Stomach (tissue), 9 donors: ENCODE data around the gene PDZK1IP1. TPM values are rescaled to one million over a fixed set of nuclear protein-coding genes. Genes with fewer than 3 reads are reported as not detected.
A peak's percentile ranks its signal among the peaks of the same experiment; 100 is the strongest.

Experiments used
- DNase-seq, 2 donors: peaks; one replicate each; pipeline versions ENCODE4 v3.0.0 to v3.0.0-alpha.2; 2013 to 2019
- H3K27ac ChIP-seq, 5 donors: fragments of 200-600 bp in 4 of 5; sonication (generic) in 4 of 5; one replicate each; pipeline ENCODE4 v1.5.1; 2013 to 2019; ENCODE audit warnings: mild to moderate bottlenecking in 1 of 5, moderate library complexity in 1 of 5
- H3K27me3 ChIP-seq, 3 donors: fragments of 200-600 bp; sonication (generic); one replicate each; pipeline ENCODE4 v1.5.1; 2017 to 2019; ENCODE audit warnings: mixed run types in 1 of 3
- H3K36me3 ChIP-seq, 4 donors: fragments of 200-600 bp; sonication (generic); 1 replicate in 3 of 4; 2 replicates in 1 of 4; pipeline ENCODE4 v1.5.1; 2016 to 2019
- H3K4me1 ChIP-seq, 4 donors: fragments of 200-600 bp; sonication (generic); one replicate each; pipeline ENCODE4 v1.5.1; 2016 to 2019
- H3K4me3 ChIP-seq, 4 donors: fragments of 200-600 bp; sonication (generic) in 3 of 4; one replicate each; pipeline ENCODE4 v1.5.1; 2016 to 2019; ENCODE audit warnings: mild to moderate bottlenecking in 1 of 4
- H3K9me3 ChIP-seq, 4 donors: fragments of 200-600 bp; sonication (generic); one replicate each; pipeline ENCODE4 v1.5.1; 2016 to 2019
- EP300 ChIP-seq: sonication (generic); formaldehyde crosslinking; IDR thresholded peaks from one replicate; pipeline ENCODE4 v1.6.1; 2017; ENCODE audit warnings: antibody characterized with exemption
- POLR2A ChIP-seq, 4 donors: fragments of 450-650 bp; IDR thresholded peaks; one replicate each; pipeline ENCODE4 v1.6.1; 2016; ENCODE audit warnings: antibody characterized with exemption in 4 of 4, control low read depth in 2 of 4, mild to moderate bottlenecking in 1 of 4, moderate library complexity in 1 of 4
- POLR2AphosphoS5 ChIP-seq, 3 donors: sonication (generic); formaldehyde crosslinking; IDR thresholded peaks; one replicate each; pipeline ENCODE4 v1.6.1; 2016; ENCODE audit warnings: antibody characterized with exemption in 3 of 3
- WGBS, 5 donors: extraction: QIAGEN DNeasy Blood & Tissue Kit in 3 of 5; methylation state at CpG; one replicate each; pipeline versions ENCODE4 v1.1.5 to v1.1.7; 2013 to 2018; 5-methylcytosine and 5-hydroxymethylcytosine counted together
- intact Hi-C: fragments of 100-400 bp; cut with DNase I; formaldehyde crosslinking; loops from one replicate; pipeline ENCODE4 v1.15.1; 2023; ENCODE audit warnings: low total_unique reads
- polyA plus RNA-seq, 3 donors: library from polyadenylated mRNA; stranded (reverse); fragments of 200-250 nt; gene quantifications; one replicate each; pipeline ENCODE4 v1.2.3, GENCODE V29; 2013
- total RNA-seq, 5 donors: library from RNA; depleted of rRNA; stranded (reverse); fragments of >200 nt; gene quantifications; one replicate each; pipeline versions ENCODE4 v1.1.0 to v1.2.3, GENCODE V29; 2014 to 2016
- TF ChIP-seq, protein P1 (sequence below), 7 experiments: fragments of 450-650 bp in 4 of 7; fragments of 200-600 bp in 3 of 7; sonication (generic) in 3 of 7; IDR thresholded peaks; one replicate each; pipeline ENCODE4 v1.5.1; 2016 to 2019; ENCODE audit warnings: antibody characterized with exemption in 7 of 7, control low read depth in 2 of 7, mild to moderate bottlenecking in 1 of 7
- donor health status: healthy with polysubstance abuse.
- donor health status: Bipolar disorder and iron deficiency.
- donor health status: healthy.

Gene PDZK1IP1
- total and polyA plus RNA-seq, 8 donors: 0.87 to 292 (median 130) TPM; not detected in 1

DNA sequence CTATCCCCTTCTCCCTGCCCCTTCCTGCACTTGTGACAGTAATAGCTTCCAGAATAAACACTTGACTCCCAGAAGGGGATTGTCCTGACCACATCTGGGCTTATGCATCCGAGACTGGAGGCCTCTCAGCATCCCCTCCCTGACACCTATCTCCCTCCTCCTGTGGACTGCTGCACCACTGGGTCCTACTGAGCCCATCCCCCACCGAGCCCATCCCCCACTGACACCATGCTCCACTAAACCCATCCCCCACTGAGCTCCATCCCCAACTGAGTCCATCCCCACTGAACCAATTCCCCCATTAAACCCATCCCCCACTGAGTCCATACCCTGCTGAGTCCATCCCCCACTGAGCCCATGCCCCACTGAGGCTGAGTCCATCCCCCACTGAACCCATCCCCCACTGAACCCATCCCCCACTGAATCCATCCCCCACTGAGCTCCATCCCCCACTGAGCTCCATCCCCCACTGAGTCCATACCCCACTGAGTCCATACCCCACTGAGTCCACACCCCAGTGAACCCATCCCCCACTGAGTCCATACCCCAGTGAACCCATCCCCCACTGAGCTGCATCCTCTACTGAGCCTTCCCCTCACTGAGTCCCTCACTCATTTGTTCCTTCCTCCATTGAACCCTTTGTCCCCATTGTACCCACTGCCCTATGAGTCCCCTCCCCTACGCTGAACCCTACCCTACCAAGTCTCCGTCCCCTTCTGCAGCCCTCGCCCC, 5.6 kb downstream of the PDZK1IP1 start:
- H3K9me3 ChIP-seq: no peaks in the 10 kb centered on the region
- DNase-seq: peak in 1 of 2 donors; percentile 13
- peaks cover 0 to 17% (median 9%) of the 10 kb centered on the region in 3 donors for H3K27me3 ChIP-seq
- peaks cover 16 to 67% (median 28%) of the 10 kb centered on the region in 4 donors for H3K4me1 ChIP-seq
- no peaks in the 10 kb centered on the region for H3K36me3 ChIP-seq
- no peak overlapping the region for H3K4me3 ChIP-seq
- H3K27ac ChIP-seq: no peak overlapping the region
- intact Hi-C loops: loop anchor here (10.0 kb wide), 2 partner anchors 81 to 521 kb away; no protein-coding TSS in a partner anchor
- 76 to 90% (median 85%) methylated on average over 5 of the region's 5 CpGs for WGBS, 5 donors
- no peak for TF ChIP-seq EP300
- TF ChIP-seq, protein P1, sequence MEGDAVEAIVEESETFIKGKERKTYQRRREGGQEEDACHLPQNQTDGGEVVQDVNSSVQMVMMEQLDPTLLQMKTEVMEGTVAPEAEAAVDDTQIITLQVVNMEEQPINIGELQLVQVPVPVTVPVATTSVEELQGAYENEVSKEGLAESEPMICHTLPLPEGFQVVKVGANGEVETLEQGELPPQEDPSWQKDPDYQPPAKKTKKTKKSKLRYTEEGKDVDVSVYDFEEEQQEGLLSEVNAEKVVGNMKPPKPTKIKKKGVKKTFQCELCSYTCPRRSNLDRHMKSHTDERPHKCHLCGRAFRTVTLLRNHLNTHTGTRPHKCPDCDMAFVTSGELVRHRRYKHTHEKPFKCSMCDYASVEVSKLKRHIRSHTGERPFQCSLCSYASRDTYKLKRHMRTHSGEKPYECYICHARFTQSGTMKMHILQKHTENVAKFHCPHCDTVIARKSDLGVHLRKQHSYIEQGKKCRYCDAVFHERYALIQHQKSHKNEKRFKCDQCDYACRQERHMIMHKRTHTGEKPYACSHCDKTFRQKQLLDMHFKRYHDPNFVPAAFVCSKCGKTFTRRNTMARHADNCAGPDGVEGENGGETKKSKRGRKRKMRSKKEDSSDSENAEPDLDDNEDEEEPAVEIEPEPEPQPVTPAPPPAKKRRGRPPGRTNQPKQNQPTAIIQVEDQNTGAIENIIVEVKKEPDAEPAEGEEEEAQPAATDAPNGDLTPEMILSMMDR (IDR thresholded peaks at IDR 0.05): no peak
- TF ChIP-seq POLR2AphosphoS5 (IDR thresholded peaks at IDR 0.05): no peak
- no peak for TF ChIP-seq POLR2A (IDR thresholded peaks at IDR 0.05)

DNA sequence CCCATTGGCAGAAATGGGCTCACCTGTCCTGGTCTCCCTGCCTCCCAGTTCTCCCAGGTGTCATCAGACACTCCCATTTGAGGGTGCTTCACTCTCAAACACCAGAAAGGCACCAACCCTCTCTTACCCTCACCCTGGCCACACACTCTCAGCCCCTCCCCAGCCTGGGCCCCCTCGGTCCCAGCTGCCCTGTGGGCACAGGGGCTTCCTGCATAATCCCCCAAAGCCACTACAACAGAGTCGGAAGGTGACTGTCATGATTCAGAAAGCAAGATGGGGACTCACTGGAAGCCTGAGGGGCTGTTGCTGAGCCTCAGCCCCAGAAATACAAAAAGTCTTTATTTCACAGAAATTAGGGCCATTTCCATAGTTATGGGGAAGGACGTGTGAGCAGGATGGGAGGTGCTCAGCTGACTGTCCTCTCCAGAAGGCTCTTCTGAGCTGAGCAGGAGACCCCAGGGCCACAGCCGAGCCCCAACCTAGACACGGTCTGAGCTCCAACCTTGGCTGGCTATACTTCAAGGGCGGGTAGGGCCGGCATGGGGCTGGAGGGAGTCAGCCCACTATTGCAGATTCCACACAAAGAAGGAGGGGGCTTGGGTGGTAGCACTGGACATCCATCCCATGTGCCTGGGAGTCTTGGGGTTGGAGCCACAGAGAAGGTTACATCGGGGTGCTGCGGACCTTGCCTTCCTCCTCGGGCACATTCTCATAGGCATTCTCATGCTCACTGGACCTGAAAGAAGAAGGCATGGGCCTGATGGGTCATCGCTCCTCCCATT, 6.3 kb downstream of the PDZK1IP1 start:
- Histone ChIP-seq H3K27me3 (peaks cover 0 to 17% (median 9%) of the 10 kb centered on the region in 3 donors), H3K4me3 (no peak overlapping the region), H3K4me1 (peaks cover 16 to 69% (median 30%) of the 10 kb centered on the region in 4 donors), H3K27ac (peak overlapping the region in 3 of 5 donors; percentile 56 to 83 (median 74)), H3K9me3 (no peaks in the 10 kb centered on the region), H3K36me3 (no peaks in the 10 kb centered on the region)
- 76 to 87% (median 83%) methylated on average over 10 to 11 of the region's 11 CpGs for WGBS, 5 donors
- intact Hi-C loops: loop anchor here (10.0 kb wide), 2 partner anchors 81 to 521 kb away; no protein-coding TSS in a partner anchor
- peak in 1 of 2 donors; percentile 23 for DNase-seq
- TF ChIP-seq POLR2AphosphoS5 (IDR thresholded peaks at IDR 0.05): no peak
- no peak for TF ChIP-seq POLR2A (IDR thresholded peaks at IDR 0.05)

DNA sequence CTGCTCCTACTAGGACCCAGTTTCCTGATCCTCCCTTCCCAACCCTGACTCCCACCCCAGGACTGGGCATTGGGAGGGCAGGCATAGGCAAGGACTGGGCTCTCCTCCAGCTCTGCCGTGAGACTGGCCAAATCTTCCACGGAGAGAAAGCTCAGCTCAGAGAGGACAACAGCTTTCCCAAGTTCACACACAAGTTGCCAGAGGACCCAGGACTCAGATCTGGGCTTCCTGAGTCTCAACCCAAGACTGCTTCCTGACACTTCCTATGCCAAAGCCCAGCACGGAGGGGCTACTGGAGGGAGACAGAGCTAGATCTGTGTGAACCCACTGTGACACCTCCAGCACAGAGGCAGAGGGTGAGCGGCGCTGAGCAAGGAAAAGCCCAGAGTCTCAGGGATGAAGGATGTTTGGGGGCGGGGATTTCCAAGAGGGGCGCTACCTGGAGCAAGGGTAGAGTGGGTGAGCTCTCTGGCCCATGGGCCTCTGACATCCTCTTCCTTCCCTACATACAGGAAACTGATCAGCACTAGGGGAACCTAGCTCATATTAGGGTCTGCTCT, 7.1 kb downstream of the PDZK1IP1 start:
- Histone ChIP-seq H3K27ac (peak overlapping the region in 3 of 5 donors; percentile 56 to 83 (median 74)), H3K4me1 (peaks cover 16 to 61% (median 30%) of the 10 kb centered on the region in 4 donors), H3K9me3 (no peaks in the 10 kb centered on the region), H3K36me3 (no peaks in the 10 kb centered on the region), H3K27me3 (peaks cover 0 to 17% (median 9%) of the 10 kb centered on the region in 3 donors), H3K4me3 (no peak overlapping the region)
- WGBS, 5 donors: 52 to 63% (median 56%) methylated on average over 7 of the region's 7 CpGs
- no peak for TF ChIP-seq EP300
- TF ChIP-seq, protein P1 (IDR thresholded peaks at IDR 0.05): no peak
- no peak for TF ChIP-seq POLR2A (IDR thresholded peaks at IDR 0.05)
- TF ChIP-seq POLR2AphosphoS5 (IDR thresholded peaks at IDR 0.05): no peak
- DNase-seq: no peak
- intact Hi-C loops: loop anchor here (10.0 kb wide), 2 partner anchors 82 to 522 kb away; no protein-coding TSS in a partner anchor

DNA sequence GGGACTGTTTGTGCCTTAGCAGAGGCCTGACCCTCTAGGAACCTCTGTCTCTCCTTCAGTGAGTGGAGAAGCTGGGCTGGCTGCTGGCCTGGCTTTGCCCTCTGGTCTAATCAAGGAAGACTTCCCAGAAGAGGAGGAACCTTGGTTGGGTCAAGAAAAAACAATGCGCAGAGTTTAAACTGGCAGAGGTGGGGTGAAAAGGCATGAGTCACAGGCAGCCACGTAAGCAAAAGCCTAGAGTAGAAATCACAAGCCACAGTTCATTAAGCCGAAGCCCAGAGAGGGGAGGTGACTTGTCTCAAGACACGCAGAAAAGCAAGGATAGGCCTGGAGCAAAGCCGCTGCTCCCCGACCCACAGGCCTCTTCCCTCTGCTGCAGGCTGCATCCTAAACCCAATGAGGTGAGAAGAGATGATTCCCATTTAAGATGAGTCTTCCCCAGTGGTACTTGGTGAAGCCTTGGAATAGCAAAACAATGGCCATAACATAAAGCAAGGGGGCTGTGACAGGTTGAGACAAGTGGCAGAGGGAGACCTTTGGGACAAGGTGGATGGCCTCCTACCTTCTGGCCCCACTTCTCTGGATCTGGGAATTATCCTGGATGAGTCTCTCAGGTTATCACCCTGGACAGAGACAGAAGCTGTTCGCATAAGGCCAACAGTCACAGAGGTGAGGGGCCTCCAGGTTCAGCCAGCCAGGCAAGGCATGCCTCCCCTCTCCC, 7.7 kb downstream of the PDZK1IP1 start:
- Histone ChIP-seq H3K9me3 (no peaks in the 10 kb centered on the region), H3K36me3 (no peaks in the 10 kb centered on the region), H3K4me1 (peaks cover 16 to 55% (median 30%) of the 10 kb centered on the region in 4 donors), H3K4me3 (no peak overlapping the region), H3K27ac (peak overlapping the region in 3 of 5 donors; percentile 56 to 83 (median 74)), H3K27me3 (peaks cover 0 to 17% (median 9%) of the 10 kb centered on the region in 3 donors)
- intact Hi-C loops: loop anchor here (10.0 kb wide), 2 partner anchors 83 to 523 kb away; no protein-coding TSS in a partner anchor
- DNase-seq: peak in 1 of 2 donors; percentile 65
- WGBS, 5 donors: 52 to 77% (median 66%) methylated on average over 7 of the region's 7 CpGs
- no peak for TF ChIP-seq EP300
- TF ChIP-seq POLR2AphosphoS5 (IDR thresholded peaks at IDR 0.05): peak in 2 of 3 donors; percentile 24 to 54
